C4-2B (cell line): ENCODE results near the gene TOMM40L.
"Not testable (repeated sequence)": the region's sequence is repeated elsewhere in the genome, so short reads cannot be mapped to it uniquely, and the experiment has no call there.

Source experiments
- H3K27ac ChIP-seq: fragments of 450-650 bp; 2 replicates; pipeline ENCODE4 v1.5.1; 2017
- CTCF ChIP-seq: fragments of 450-650 bp; conservative IDR thresholded peaks from 2 replicates; pipeline ENCODE4 v1.5.1; 2017; ENCODE audit warnings: mild to moderate bottlenecking
- ZFX ChIP-seq: fragments of 450-650 bp; IDR thresholded peaks from 2 replicates; pipeline ENCODE4 v1.6.1; 2017

Gene TOMM40L

DNA sequence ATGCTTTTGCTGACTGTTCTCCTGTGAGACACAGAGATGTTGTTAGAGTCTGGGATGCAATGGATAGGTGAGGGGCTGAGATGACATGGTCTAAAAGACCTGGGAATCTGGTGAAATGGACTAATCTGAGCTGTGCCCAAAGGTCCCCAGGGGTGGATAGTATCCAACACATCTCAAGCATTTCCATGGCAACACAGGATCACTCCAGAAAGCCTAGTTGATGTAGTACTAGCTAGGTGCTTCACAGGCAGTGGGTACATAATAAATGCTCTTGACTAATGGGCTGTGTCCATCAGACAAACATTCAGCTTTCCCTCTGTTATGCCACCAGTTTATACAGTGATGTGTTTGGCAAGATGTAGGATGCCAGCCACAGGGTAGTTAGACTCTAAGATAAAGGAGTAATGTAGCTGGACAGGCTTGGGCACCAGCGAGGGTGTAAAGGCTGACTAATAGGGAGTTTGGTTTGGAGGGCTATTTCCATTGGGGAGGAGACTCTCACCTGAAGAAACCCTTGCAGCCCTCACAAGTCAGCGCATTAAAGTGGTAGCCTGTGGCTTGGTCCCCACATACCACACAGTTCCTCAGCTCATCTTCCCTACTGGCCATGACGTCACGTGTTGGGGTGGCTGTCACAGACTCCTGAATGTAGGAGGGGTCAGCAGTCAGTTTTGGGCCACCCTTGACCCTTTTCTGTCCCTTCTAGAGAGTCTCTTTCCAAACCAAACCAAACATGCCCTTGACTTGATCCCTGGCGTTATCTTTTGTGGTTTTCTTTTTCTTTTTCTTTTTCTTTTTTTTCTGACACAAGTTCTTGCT is 10.3 kb downstream of the TOMM40L start:
- no peak overlapping the region for H3K27ac ChIP-seq
- TF ChIP-seq ZFX, result no peak
- no peak for TF ChIP-seq CTCF

GRCh38 chr1:161238039-161238473 is 12.2 kb downstream of the TOMM40L start, which contains the start of gene NR1I3:
Gene NR1I3, minus strand, starts transcription at chr1:161238203. Its CDS starts 1,638 bp downstream, at chr1:161236565.
- H3K27ac ChIP-seq, result no peak within 1 kb of the TSS
- TF ChIP-seq ZFX (no peak), CTCF (no peak)

DNA sequence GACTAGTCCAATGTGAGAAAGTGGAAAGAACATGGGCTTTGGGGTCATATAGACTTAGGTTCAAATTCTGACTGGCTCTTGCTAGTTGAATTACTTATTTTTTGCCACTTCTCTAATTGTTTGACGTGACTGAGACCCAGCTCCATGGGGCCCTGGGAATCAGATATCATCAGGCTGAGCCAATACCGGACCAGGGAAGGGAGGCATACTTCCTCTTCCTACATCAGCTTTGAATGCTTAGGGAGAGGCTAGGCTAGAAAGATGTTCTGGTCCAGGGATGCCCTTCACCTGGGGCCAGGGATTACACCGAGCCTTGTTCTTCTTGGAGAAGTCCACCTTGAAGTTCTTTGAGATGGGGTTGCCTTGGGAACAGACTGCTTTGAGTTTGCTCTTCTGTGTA is 15.8 kb downstream of the TOMM40L start:
- H3K27ac ChIP-seq, result no peak overlapping the region
- no peak for TF ChIP-seq ZFX
- no peak for TF ChIP-seq CTCF

DNA sequence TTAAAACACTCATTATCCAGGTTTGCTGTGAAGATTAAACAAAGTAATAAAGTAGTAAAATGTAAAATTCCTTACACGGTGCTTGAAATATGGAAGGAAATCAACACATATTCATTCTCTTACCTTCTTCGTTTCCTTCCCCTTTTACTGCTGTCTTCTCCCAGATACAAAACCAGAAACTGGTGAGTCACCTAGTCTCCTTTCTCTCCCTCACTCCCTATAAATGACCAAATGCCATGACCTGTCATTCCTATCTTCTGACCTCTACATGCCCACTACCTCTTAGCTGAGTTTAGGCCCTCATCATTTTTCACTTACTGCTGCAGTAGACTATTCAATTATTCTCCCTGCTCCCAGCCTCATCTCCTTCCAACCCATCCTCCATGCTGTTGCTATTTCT is 16.5 kb downstream of the TOMM40L start:
- H3K27ac ChIP-seq, result no peak overlapping the region
- no peak for TF ChIP-seq ZFX
- no peak for TF ChIP-seq CTCF

GRCh38 chr1:161244888-161245287 is 19.0 kb downstream of the TOMM40L start:
- no peak for TF ChIP-seq CTCF
- TF ChIP-seq ZFX, result no peak
- H3K27ac ChIP-seq, result no peak overlapping the region

GRCh38 chr1:161250100-161250499 is 24.2 kb downstream of the TOMM40L start:
- not testable (repeated sequence) for H3K27ac ChIP-seq

DNA sequence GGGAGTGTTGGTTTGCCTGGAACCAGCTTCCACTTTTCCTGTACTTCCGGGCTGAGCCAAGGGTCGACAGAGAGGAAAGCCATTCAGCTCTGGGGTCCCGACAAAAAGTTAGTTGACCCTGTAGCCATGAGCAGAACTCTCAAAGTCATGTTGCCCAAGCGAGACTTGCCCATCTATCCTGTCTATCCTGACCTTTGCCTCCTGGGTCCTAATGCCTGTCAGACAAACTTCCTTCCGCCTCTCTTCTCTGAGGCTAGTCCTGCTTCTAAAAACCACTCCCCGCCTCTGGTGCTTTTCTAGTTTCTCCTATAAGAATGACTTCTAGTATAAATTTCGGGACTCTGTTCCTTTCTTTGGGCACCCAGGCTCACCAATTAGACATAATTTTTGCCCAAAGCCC is 25.0 kb downstream of the TOMM40L start:
- no peak for TF ChIP-seq ZFX
- TF ChIP-seq CTCF, result no peak
- H3K27ac ChIP-seq, result no peak overlapping the region

DNA sequence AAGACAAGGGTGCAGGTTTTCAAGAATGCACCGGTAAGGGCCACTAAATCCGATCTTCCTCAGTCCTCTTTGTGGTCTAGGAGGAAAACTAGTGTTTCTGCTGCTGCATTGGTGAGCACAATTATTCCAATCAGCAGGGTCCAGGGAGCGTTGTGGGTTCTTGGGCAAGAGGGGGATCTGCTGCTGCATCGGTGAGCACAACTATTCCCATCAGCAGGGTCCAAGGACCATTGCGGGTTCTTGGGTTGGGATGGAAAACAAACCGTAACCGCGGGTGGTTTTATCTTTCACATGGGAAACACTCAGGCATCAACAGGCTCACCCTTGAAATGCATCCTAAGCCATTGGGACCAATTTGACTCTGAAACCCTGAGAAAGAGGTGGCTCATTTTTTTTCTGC is 25.7 kb downstream of the TOMM40L start:
- no peak overlapping the region for H3K27ac ChIP-seq
- TF ChIP-seq ZFX (no peak), CTCF (no peak)

- not testable (repeated sequence) for H3K27ac ChIP-seq
These were observed 29.4 kb downstream of the TOMM40L start for GRCh38 chr1:161255302-161255701.

DNA sequence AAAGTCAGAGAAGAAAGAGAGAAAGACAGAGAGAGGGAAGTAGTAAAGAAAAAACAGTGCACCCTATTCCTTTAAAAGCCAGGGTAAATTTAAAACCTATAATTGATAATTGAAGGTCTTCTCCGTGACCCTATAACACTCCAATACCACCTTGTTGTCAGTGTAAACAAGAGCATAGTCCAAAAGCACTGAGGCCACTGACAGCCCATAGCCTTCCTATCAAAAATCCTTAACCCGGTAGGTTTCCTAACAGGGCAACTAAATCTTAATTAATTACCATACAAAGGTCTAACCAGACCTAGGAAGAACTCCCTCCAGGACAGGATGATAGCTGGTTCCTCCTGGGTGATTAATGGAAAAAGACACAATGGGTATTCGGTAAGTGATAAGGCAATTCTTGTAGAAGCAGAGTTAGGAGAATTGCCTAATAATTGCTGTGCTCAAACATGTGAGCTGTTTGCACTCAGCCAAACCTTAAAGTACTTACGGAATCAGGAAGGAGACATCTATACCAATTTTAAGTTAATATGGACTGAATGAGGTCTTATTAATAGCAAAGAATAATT is 30.2 kb downstream of the TOMM40L start:
- not testable (repeated sequence) for H3K27ac ChIP-seq

- not testable (repeated sequence) for H3K27ac ChIP-seq
These were observed 31.2 kb downstream of the TOMM40L start for GRCh38 chr1:161257109-161257508.
